Activated CD4-positive, alpha-beta T cell treated with anti-CD3 and anti-CD28 coated beads, Interleukin-2, amount 10 ng/mL, durations not matched to agents 7 days and 5 days (primary cell): Measurements from ENCODE around the gene COMMD4. TPM values are rescaled to one million over a fixed set of nuclear protein-coding genes. Genes with fewer than 3 reads are reported as not detected.
"Not testable (repeated sequence)": the region's sequence is repeated elsewhere in the genome, so short reads cannot be mapped to it uniquely, and the experiment has no call there.

Source experiments
- CTCF ChIA-PET: fragments of 350-600 bp; sonication (Branson Sonifier 250); formaldehyde crosslinking; loops from one replicate; lab custom pipeline; 2021; ENCODE audit warnings: antibody characterized with exemption; lab: Charles Lee
- POLR2A ChIA-PET: fragments of 350-600 bp; sonication (Branson Sonifier 250); formaldehyde crosslinking; loops from one replicate; lab custom pipeline; 2021; ENCODE audit warnings: antibody characterized with exemption; lab: Charles Lee
- DNase-seq: peaks from one replicate; pipeline ENCODE4 v3.0.0-alpha.2; 2020
- H3K27ac Mint-ChIP-seq: one replicate; pipeline ENCODE4 v1.8.0; 2021; ENCODE audit warnings: mild to moderate bottlenecking, moderate library complexity, mixed read lengths
- H3K27me3 Mint-ChIP-seq: one replicate; pipeline ENCODE4 v1.8.0; 2021; ENCODE audit warnings: mixed read lengths
- H3K36me3 Mint-ChIP-seq: one replicate; pipeline ENCODE4 v1.8.0; 2021; ENCODE audit warnings: low read depth, mixed read lengths
- H3K4me1 Mint-ChIP-seq: one replicate; pipeline ENCODE4 v1.8.0; 2021; ENCODE audit warnings: mixed read lengths
- H3K4me3 Mint-ChIP-seq: one replicate; pipeline ENCODE4 v1.8.0; 2021; ENCODE audit warnings: mild to moderate bottlenecking, moderate library complexity, mixed read lengths
- H3K9me3 Mint-ChIP-seq: one replicate; pipeline ENCODE4 v1.8.0; 2021; ENCODE audit warnings: mixed read lengths
- total RNA-seq, 2 experiments: library from RNA; stranded (reverse); gene quantifications; one replicate each; pipeline ENCODE4 v1.2.3, GENCODE V29; 2021

COMMD4 gene
- total RNA-seq, 2 experiments from 2014 or later, result 72.2 to 97.4 TPM

- Mint-ChIP-seq H3K27me3 (peaks cover 6% of the 10 kb centered on the region), H3K4me3 (no peak overlapping the region), H3K36me3 (no peaks in the 10 kb centered on the region), H3K9me3 (no peaks in the 10 kb centered on the region), H3K27ac (no peak overlapping the region), H3K4me1 (peaks cover 4% of the 10 kb centered on the region)
- ChIA-PET CTCF (no interaction called here), POLR2A (no interaction called here)
- no peak for DNase-seq
Observed at GRCh38 chr15:75314552-75315290, 21.1 kb upstream of the COMMD4 start.

GRCh38 chr15:75319231-75319897, 16.5 kb upstream of the COMMD4 start:
- H3K27me3 Mint-ChIP-seq, H3K9me3 Mint-ChIP-seq, CTCF ChIA-PET, H3K4me3 Mint-ChIP-seq, H3K27ac Mint-ChIP-seq, POLR2A ChIA-PET, DNase-seq, H3K36me3 Mint-ChIP-seq, H3K4me1 Mint-ChIP-seq: not testable (repeated sequence)

- CTCF ChIA-PET, result interaction anchor here (0.6 kb wide), 1 partner anchor 137 kb away, joined by 3 read pairs; no protein-coding TSS in a partner anchor
- Mint-ChIP-seq H3K4me1 (no peaks in the 10 kb centered on the region), H3K9me3 (no peaks in the 10 kb centered on the region), H3K27me3 (peaks cover 8% of the 10 kb centered on the region), H3K27ac (no peak overlapping the region), H3K4me3 (no peak overlapping the region), H3K36me3 (no peaks in the 10 kb centered on the region)
- no peak for DNase-seq
- POLR2A ChIA-PET, result interaction anchor here (0.6 kb wide), 1 partner anchor 13 kb away, joined by 4 read pairs; no protein-coding TSS in a partner anchor
Observed at GRCh38 chr15:75321711-75322110, 14.2 kb upstream of the COMMD4 start.

- CTCF ChIA-PET, result no interaction called here
- H3K4me1 Mint-ChIP-seq, result no peaks in the 10 kb centered on the region
- no peak for DNase-seq
- POLR2A ChIA-PET, result no interaction called here
- no peaks in the 10 kb centered on the region for H3K9me3 Mint-ChIP-seq
- peaks cover 7% of the 10 kb centered on the region for H3K27me3 Mint-ChIP-seq
- H3K4me3 Mint-ChIP-seq, result no peak overlapping the region
- no peaks in the 10 kb centered on the region for H3K36me3 Mint-ChIP-seq
- no peak overlapping the region for H3K27ac Mint-ChIP-seq
Observed at GRCh38 chr15:75325922-75326321, 9.9 kb upstream of the COMMD4 start.

GRCh38 chr15:75327005-75327404, 8.9 kb upstream of the COMMD4 start:
- no peak overlapping the region for H3K4me3 Mint-ChIP-seq
- H3K27ac Mint-ChIP-seq, result no peak overlapping the region
- H3K9me3 Mint-ChIP-seq, result no peaks in the 10 kb centered on the region
- H3K4me1 Mint-ChIP-seq, result no peaks in the 10 kb centered on the region
- POLR2A ChIA-PET, result no interaction called here
- no peaks in the 10 kb centered on the region for H3K36me3 Mint-ChIP-seq
- CTCF ChIA-PET, result interaction anchor here (0.6 kb wide), 1 partner anchor 327 kb away, joined by 3 read pairs; no protein-coding TSS in a partner anchor
- no peak for DNase-seq
- H3K27me3 Mint-ChIP-seq, result peaks cover 4% of the 10 kb centered on the region

DNA sequence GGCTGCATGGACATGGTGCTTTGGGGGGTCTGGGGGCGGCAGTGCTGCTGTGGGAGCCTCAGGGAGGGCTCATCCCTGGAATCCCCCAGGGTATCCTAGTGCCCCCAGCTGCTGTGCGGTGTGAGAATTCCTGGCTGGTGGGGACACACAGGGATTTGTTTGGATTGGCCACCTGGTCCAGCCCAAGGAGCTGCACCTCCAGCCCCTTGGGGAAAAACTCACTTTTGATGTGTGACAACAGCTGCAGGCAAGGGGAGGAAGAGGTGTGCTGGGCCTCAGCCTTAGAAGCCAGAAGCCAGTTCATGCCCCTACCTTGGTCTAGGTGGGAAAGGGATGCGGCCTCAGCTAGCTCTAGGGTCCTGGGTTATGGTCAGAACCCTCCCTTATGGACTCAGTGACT, 8.4 kb upstream of the COMMD4 start:
- H3K4me3 Mint-ChIP-seq, result no peak overlapping the region
- POLR2A ChIA-PET, result no interaction called here
- no peak for DNase-seq
- no peaks in the 10 kb centered on the region for H3K4me1 Mint-ChIP-seq
- CTCF ChIA-PET, result no interaction called here
- no peaks in the 10 kb centered on the region for H3K9me3 Mint-ChIP-seq
- no peak overlapping the region for H3K27ac Mint-ChIP-seq
- no peaks in the 10 kb centered on the region for H3K36me3 Mint-ChIP-seq
- peaks cover 4% of the 10 kb centered on the region for H3K27me3 Mint-ChIP-seq

DNA sequence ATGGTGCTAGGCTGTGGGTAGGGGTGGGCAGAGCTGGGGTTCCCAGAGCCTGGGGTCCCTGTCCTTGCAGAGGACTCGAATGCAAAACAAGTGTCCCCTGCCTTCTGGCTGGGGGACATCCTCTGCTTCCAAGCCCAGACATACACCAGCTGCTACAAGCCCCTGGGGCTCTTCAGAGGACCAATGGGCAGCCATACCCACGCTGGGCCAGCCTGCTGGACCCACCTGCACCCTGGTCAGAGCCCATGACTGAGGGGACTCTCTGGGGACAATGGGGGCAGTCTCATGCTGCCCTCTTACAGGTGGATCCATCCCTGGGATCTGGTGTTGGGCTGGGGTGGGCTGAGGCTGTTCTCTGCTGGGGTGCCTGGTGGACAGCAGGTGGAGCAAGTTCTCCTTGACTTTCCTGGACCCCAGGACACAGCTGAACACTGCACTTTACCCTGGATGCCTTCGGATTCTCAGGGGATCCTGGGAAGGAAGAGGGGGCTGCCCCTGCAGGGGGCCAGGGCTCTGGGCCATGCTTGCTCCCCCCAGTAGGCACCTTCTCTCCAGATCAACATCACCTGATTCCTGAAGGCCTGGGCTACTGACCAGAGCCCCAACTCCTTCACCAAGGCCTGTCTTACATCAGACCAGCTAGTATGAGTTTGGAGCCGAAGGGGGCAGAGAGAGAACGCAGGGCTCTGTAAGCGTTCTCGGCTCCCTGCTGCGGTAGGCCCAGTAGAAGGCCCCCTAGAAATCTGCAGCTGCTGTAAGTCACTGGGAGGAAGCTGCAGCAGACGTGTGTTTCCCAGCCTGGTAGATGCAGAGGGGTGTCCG, 7.2 kb upstream of the COMMD4 start:
- peaks cover 2% of the 10 kb centered on the region for H3K27me3 Mint-ChIP-seq
- no peak for DNase-seq
- H3K9me3 Mint-ChIP-seq, result no peaks in the 10 kb centered on the region
- ChIA-PET CTCF (interaction anchor here (0.5 kb wide), 1 partner anchor 82 kb away, joined by 7 read pairs; no protein-coding TSS in a partner anchor), POLR2A (no interaction called here)
- no peaks in the 10 kb centered on the region for H3K4me1 Mint-ChIP-seq
- no peak overlapping the region for H3K4me3 Mint-ChIP-seq
- no peaks in the 10 kb centered on the region for H3K36me3 Mint-ChIP-seq
- no peak overlapping the region for H3K27ac Mint-ChIP-seq

- DNase-seq, result no peak
- ChIA-PET CTCF (no interaction called here), POLR2A (no interaction called here)
- Mint-ChIP-seq H3K36me3 (no peaks in the 10 kb centered on the region), H3K9me3 (no peaks in the 10 kb centered on the region), H3K27ac (no peak overlapping the region), H3K27me3 (peaks cover 2% of the 10 kb centered on the region), H3K4me1 (no peaks in the 10 kb centered on the region), H3K4me3 (no peak overlapping the region)
Observed at GRCh38 chr15:75329571-75329970, 6.3 kb upstream of the COMMD4 start.

DNA sequence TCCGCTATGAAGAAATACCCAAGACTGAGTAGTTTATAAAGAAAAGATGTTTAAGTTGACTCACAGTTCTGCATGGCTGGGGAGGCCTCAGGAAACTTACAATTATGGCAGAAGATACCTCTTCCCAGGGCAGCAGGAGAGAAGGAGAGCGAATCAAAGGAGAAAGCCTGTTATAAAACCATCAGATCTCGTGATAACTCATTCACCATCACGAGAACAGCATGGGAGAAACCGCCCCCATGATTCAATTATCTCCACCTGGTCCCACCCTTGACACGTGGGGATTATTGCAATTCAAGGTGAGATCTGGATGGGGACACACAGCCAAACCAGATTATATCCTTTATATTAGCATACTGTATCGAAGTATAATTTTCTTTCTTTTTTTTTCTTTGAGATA, 3.8 kb upstream of the COMMD4 start:
- POLR2A ChIA-PET, H3K27ac Mint-ChIP-seq, H3K4me3 Mint-ChIP-seq, H3K27me3 Mint-ChIP-seq, CTCF ChIA-PET, H3K9me3 Mint-ChIP-seq, DNase-seq, H3K36me3 Mint-ChIP-seq: not testable (repeated sequence)
- H3K4me1 Mint-ChIP-seq, result peaks cover 16% of the 10 kb centered on the region

GRCh38 chr15:75333654-75334419, 2.0 kb upstream of the COMMD4 start:
- H3K36me3 Mint-ChIP-seq, H3K27ac Mint-ChIP-seq, H3K27me3 Mint-ChIP-seq, DNase-seq, H3K4me3 Mint-ChIP-seq, POLR2A ChIA-PET, H3K9me3 Mint-ChIP-seq: not testable (repeated sequence)
- CTCF ChIA-PET, result interaction anchor here (0.6 to 1.2 kb wide), 3 partner anchors 33 to 275 kb away, joined by 3 to 4 read pairs (median 3); no protein-coding TSS in a partner anchor
- H3K4me1 Mint-ChIP-seq, result peaks cover 20% of the 10 kb centered on the region

- peak overlapping the region; percentile 98 for H3K27ac Mint-ChIP-seq
- DNase-seq, result no peak
- ChIA-PET POLR2A (interaction anchor here (0.6 kb wide), 1 partner anchor 14 kb away, joined by 4 read pairs; no protein-coding TSS in a partner anchor), CTCF (interaction anchor here (1.2 to 1.5 kb wide), 2 partner anchors 32 to 274 kb away, joined by 4 to 7 read pairs; no protein-coding TSS in a partner anchor)
- H3K36me3 Mint-ChIP-seq, result peaks cover 5% of the 10 kb centered on the region
- H3K9me3 Mint-ChIP-seq, result no peaks in the 10 kb centered on the region
- peaks cover 20% of the 10 kb centered on the region for H3K4me1 Mint-ChIP-seq
- H3K27me3 Mint-ChIP-seq, result peaks cover 2% of the 10 kb centered on the region
- peak overlapping the region; percentile 93 for H3K4me3 Mint-ChIP-seq
Observed at GRCh38 chr15:75335313-75335704, 554 bp upstream of the COMMD4 start.

- Mint-ChIP-seq H3K4me1 (peaks cover 20% of the 10 kb centered on the region), H3K4me3 (no peak overlapping the region), H3K9me3 (no peaks in the 10 kb centered on the region), H3K27ac (no peak overlapping the region), H3K27me3 (no peaks in the 10 kb centered on the region), H3K36me3 (peaks cover 6% of the 10 kb centered on the region)
- POLR2A ChIA-PET, result no interaction called here
- CTCF ChIA-PET, result no interaction called here
- DNase-seq, result no peak
Observed at GRCh38 chr15:75338661-75339240, 2.9 kb downstream of the COMMD4 start.
